GDM1 (cell line): ENCODE data around the gene ZNF740.

ENCODE experiments used
- DNase-seq: peaks from one replicate; lab custom pipeline; 2025; lab: John Stamatoyannopoulos, UW

ZNF740 gene

DNA sequence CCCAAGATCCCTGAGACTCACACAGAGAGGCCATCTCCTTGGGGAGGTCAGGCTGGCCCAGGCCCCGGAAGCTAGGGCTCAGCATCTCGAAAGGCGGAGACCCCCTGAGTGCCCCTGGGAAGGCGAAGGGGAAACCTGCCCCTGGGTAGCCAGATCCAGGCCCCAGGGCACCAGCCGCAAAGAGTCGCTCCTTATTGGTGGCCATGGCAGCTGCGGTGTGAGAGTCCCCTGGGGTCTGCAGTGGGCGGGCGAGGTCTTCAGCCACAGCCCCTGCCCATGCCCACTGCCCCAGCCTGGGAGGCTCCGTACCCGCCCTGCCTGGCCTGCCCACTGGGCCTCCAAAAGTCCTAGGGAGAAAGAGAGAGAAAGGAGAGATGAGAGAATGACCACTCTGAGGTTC is 46.8 kb downstream of the ZNF740 start:
- no peak for DNase-seq

DNA sequence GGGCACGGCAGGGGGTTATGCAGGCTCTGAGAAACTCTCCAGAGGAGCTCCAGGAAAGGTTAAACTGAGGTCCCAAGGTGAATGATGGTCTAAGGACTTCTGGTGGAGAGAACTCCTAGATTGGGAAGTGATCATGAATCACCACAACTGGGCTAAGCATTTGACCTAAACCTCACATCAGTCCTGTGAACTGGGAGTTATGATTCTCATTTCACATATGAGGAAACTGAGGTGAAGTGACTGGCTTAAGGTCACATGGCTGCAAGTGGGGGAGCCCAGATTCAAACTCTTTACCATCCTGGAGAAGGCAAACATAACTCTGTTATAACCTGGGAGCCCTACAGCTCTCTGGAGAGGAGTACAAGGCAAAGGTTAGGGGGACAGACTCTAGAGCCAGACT is 47.3 kb downstream of the ZNF740 start:
- no peak for DNase-seq

DNA sequence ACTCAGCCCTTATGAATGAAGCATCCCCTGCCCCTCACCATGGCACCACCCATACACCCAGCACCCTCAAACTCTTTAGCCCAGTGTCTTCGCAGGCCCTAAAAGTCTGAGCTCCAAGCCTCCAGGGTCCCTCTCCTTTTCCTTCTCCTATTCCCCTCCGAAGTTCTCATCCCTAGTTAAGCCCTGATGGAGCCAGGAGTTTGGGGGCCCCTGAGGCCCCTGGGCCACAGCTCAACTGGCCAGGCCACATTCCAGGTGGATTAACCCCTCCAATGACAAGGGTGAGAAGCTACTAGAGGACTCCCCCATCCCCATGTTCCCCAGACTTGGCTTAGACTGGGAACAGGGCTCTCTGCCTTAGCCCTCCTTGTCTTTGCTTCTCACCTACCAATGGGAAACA is 48.9 kb downstream of the ZNF740 start:
- DNase-seq, result no peak

DNA sequence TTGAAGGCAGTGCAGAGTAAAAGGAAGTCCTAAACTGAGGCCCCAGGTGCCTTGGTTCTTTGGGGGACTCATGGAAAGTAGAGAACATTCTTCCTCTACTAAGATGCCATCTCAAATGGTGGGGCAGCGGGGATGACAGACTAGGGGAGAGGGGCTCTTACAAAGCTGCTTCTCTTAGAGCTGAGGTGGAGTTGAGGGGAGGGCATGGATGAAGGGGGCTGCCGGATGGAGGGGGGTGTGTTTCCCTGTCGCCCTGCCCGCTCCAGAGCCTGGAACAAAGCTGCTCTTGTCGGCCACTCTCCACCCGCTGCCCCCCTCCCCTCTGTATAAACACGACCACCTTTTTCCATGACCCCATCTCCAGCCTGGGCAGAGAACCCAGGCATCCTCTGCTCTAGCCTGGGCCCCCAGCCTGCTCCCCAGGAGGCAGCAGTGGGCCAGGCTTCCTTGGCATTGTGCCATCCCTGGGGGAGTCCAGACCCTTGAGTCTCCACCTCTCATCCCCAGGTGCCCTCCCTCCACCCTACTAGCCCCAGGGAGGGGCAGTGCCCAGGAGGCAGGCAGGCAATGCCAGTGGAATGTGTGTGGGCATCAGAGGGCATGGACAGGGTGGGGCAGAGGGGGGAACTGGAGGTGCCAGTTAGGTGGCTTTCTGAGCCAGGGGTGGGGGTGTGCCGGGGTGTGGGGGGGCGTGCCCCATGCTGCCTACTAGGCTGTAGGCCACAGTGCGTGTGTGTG is 49.8 kb downstream of the ZNF740 start:
- no peak for DNase-seq

DNA sequence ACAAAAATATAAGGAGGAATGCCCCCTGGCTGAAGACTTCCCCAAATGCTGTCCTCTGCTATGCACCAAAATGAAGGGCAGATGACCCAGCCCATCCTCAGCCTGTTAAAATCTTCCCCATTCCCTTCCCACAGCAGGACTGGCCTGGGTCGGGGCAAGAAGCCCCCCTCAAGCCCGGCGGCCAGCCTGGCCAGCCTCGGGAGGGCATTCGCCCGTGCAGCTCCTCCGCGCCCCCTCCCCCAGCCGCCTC is 51.1 kb downstream of the ZNF740 start:
- no peak for DNase-seq

DNA sequence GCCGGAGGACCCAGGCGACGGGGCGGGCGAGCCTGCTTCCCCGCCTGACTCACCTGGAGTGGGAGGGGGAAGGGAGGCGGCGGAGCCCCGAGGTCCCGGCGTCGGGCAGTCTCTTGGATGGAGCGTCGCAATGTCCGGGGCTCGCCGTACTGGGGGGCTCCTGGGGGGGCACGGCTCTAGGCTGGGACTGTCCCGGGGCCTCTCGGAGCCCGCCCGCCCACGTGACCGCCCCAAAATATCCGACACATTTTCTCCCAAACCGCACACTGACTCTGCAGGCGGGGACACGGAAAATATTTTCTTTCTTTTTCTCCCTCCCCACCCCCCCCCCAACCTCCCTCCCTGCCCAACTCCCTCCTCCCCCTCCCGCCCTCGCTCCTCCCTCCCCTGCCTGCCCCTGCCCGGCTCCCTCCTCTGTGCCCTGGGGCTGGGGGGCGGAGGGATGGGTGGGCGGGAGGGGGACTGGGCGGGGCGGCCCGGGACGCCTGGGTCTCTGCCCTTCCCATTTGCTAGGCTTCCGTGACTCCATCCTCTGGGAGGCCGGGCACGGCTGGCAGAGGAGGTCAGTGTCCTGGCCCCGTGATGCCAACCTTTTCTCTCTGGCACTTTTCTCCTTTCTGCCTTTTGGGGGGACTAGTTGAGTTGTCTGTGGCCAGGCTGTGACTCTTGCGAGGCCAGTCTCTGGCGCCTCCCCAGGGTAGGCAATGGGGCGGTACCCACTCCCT is 51.6 kb downstream of the ZNF740 start, which contains the start of gene RARG:
TSS of gene RARG (minus strand) at position 289 of the 725 bp plus-strand sequence. CDS start 4,664 bp downstream, outside the sequence.
- DNase-seq, result no peak

DNA sequence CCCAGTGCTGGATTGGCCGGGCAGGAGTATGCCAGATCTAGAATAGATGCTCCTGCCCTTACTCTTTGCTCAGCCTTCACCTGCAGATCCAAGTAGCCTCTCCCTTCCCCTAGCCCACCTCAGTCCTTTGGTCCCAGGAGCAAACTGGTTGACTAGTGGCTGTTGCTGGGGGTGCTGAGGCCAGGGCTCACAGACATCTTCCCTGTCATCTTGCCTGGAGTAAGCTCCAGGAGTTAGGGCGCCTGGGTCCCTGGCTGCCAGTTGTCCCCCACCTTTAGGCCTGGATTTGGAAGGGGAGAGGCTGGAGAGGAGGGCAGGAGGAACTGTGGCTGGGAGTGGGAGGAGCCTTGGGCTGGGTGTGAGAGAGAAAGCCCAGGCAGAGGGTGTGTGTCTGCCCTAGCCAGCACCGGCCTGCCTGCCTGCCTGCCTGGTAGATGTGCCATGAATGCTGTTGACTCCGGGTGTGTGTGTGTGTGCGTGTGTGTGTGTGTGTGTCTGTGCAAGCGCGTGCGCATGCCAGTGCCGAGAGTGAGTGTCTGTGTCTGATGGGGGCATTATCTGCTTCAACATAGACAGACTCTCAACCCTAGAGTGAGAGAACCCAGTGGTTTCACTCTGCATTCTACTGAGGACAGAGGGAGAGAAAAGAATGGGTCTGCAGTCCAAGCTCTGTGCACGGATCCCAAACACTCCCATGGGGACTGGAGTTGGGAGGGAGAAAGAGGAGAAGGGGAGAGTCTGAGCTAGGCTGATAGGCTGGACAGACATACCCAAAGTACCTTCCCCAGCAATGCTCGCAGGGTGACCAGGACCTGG is 52.3 kb downstream of the ZNF740 start:
- DNase-seq, result no peak

DNA sequence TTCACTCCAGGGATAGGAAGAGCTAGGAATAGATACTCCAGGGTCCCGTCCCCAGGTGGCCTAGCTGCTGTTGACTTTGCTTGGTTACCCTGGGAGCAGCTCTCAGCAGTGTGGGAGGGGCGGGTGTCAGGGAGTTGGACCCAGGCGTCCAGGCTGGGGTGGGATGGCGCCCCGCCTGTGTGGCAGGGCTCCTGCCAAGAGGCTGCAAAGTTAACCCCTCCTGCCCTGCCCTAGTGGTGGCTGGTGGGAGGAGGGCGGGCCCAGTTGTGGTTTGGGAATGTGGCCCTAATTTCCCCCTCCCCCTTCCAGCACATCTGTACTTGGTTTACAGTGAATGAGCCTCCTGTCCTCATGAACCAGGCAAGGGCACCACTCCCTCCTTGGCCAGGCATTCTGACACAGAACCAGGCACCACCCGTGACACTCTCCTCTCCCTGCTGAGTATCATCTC is 53.2 kb downstream of the ZNF740 start:
- no peak for DNase-seq

DNA sequence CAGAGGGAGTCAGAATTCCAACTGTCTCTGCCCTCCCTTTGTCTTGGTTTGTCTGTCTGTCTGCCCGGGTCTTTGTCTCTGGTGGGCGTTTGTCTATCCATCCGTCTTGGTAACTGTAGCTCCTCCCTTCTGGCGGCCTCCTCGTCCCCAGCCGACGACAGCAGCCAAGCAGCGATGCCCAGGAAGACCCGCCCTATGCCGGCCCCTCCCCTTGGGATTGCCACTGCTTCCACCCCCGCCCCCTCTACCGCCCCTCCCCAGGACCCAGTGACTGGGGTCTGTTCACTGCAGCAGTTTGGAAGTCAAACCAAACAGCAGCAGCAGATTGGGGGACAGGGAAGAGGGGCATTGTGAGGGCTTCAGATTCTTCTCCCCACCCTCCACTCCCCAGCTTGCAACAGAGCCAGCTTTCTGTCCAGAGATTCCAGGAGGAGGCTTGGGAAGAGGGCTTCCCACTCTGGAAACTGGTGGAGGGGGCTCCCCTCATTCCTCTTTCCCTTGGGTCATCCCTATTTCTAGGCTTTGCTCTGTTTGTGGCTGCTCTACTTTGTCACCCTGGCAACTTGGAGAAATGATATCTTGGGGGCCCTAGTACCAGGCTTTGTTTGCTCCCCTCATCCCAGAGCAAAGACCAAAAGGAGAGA is 53.9 kb downstream of the ZNF740 start:
- no peak for DNase-seq

DNA sequence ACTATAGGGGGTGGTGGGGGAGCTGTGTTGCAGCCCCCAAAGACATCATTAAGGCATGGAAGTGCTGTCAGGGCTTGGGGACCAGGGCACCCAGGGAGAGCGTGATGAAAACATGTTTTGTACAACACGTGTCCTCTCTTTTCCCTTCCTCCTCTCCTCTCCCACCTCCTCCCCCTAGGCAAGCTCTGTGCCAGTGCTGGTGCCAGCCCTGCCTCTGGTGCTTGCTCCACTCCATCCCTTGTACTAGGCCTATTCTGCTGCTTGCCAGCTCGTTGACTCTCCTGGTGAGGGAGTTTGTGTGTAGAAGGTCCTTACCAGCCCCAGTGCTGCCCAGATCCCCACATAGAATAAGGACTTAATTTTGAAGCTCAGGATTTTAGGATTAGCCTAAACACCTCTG is 54.6 kb downstream of the ZNF740 start:
- DNase-seq, result no peak

DNA sequence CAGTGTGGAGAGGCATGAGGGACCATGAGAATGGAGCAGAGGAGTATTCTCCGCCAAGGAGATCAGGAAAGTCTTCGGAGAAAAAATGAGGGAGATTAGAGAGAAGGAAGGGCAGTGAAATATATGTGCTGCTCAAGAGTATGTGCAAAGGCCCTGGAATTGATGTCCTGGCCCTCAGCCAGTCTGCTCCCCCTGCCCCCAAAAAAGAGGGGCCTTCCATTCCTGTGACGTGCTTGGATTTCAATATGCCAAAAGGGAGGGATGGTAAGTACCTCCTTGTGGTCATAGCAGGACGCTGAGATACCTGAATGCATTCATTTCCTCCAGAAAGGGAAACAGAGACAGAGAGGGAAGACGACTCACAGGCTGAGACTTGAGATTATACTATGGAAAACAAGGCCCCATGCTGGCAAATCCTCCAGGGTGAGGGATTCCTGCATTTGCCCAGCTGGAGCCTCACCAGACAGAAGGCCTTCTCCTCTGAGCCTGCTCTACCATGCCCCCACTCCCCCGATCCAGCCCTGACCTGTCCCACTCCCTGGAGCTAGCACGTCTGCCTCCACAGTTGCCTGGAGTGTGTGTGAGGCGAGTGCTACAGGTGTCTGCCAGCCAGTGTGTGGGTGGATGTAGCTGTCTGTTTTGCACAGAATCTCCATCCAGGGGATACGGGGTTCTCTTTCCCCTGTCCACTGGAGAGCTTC is 55.4 kb downstream of the ZNF740 start:
- no peak for DNase-seq

DNA sequence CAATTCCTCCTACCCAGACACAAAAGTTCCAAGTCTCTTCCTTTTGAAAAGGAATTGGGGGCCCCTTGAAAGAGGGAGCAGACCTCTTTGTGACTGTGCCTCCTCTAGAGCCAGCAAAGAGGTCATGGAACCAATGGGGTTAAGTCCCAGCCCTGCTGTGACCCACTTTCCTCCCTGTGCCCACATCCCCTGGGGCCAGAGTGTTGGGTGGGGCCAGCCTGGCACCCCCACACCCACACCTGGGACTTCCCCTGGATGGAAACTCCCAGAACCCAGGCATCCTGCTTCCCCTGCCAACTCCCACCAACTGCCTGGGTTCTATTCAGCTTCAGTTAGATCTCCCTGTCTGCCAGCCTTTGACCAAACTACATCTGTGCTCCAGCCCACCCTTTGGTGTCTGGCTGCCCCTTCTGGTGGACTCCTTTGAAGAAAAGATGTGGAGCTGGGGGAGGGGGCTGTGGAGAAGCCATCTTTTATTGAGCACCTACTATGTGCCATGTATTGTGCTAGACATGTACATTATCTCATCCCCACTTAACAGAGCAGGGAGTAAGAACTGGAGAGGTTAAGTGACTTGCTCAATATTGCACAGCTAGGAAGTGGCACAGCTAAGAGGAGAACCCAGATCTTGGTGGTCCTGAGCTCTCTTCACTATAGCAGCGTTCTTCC is 56.1 kb downstream of the ZNF740 start:
- DNase-seq, result no peak

DNA sequence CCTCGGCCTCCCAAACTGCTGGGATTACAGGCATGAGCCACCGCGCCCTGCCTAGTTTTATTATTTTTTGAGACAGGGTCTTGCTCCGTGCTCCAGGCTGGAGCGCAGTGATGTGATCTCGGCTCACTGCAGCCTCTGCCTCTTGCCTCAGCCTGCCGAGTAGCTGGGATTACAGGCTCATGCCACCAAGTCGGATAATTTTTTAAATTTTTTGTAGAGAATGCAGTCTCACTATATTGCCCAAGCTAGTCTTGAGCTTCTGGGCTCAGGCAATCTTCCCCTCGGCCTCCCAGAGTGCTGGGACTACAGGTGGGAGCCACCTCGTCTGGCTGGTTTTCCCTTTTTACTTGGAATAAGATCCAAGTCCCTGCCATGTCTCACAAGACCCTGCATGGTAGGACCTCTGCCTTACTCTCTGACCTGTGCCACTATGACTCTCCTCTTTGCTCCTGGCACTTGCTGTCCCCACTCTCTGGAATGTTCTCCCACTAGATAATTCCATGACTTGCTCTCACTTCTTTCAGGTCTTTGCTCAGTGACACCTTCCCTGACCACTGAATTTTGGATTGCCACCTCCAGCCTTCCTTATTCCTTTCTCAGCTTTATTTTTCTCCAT is 59.2 kb downstream of the ZNF740 start:
- no peak for DNase-seq

DNA sequence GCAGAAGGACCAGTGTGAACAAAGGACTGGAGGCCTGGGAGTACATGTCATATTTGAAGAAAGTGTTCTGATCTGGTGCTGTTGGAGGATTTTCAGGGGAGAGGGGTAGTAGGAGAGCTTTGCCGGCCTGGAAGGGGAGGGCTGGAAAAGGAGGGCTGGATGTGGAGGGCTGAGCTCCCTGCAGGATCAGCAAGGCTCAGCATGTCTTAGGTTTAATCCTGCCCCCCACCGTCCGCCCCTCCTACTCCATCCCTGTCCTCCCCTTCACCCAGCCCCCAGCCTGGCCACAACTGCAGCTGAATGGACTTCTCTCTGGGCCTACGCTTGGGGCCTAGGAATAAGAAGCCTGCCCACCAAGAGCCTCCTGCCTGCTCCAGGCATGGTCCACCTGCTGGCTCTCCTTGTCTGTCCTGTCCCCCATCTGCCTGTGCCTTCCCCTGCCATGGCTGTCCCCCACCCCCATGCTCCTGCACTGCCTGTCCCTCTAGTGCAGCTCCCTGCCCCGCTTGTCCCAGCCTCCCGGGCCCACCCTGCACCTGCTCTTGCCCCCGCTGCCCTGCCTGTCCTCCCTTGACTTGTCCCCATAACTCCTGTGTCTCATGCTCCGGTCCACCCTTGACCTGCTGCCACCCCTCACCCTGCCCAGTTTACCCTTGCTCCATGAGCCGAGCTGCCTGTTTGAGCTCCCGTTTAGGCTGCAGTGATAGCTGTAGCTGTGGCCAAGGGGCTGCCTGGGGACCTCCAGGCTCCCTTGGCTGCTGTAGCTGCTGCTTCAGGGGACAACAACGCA is 61.3 kb downstream of the ZNF740 start:
- DNase-seq, result no peak

DNA sequence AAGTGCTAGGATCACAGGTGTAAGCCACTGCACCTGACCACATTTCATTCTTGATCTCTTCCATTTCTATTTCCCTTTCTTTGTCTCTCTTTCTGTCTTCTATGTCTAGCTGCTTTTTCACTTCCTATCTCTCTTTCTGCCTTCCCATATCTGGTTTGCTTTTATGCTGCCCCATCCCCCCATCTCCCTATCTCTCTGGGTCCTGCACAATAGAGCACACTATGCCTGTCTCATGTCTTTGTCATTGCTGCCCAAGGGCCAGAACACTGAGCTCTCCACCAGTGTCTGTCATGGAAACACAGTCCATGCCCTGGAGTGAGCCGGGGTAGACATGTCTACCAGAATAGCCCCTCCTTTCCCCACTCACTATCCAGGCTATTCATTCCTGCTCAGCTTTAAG is 63.8 kb downstream of the ZNF740 start:
- DNase-seq, result no peak
